Glutamatergic neuron (in vitro differentiated cells): ENCODE data around the gene SEC22C. TPM values are rescaled to one million over a fixed set of nuclear protein-coding genes. Genes with fewer than 3 reads are reported as not detected.

ENCODE experiments used
- DNase-seq: peaks from one replicate; pipeline ENCODE4 v3.0.0; 2022
- H3K27ac Mint-ChIP-seq: one replicate; pipeline ENCODE4 v1.8.0; 2020; ENCODE audit warnings: mild to moderate bottlenecking, mixed read lengths, inconsistent platforms; ENCODE audit not compliant: unreplicated experiment
- H3K27me3 Mint-ChIP-seq: one replicate; pipeline ENCODE4 v1.8.0; 2020; ENCODE audit warnings: mild to moderate bottlenecking, moderate library complexity, mixed read lengths, inconsistent platforms; ENCODE audit not compliant: unreplicated experiment
- H3K36me3 Mint-ChIP-seq: one replicate; pipeline ENCODE4 v1.8.0; 2020; ENCODE audit warnings: mild to moderate bottlenecking, mixed read lengths, inconsistent platforms; ENCODE audit not compliant: unreplicated experiment
- H3K4me1 Mint-ChIP-seq: one replicate; pipeline ENCODE4 v1.8.0; 2020; ENCODE audit warnings: mild to moderate bottlenecking, low read depth, mixed read lengths, inconsistent platforms; ENCODE audit not compliant: unreplicated experiment
- H3K4me3 Mint-ChIP-seq: one replicate; pipeline ENCODE4 v1.8.0; 2020; ENCODE audit warnings: mild to moderate bottlenecking, mixed read lengths, inconsistent platforms; ENCODE audit not compliant: unreplicated experiment
- H3K9me3 Mint-ChIP-seq: one replicate; pipeline ENCODE4 v1.8.0; 2020; ENCODE audit warnings: mild to moderate bottlenecking, moderate library complexity, mixed read lengths, inconsistent platforms; ENCODE audit not compliant: unreplicated experiment
- total RNA-seq: library from RNA; stranded (reverse); fragmentation: NEBNext Ultra II Directional; extraction: Animal tissue kit (Norgen Biotek cat#: 25700); gene quantifications from one replicate; pipeline ENCODE4 v1.2.1, GENCODE V29; 2021; ENCODE audit not compliant: unreplicated experiment
- TF ChIP-seq, protein P1 (sequence below): fragments of 200-600 bp; sonication (generic); IDR thresholded peaks from one replicate; pipeline ENCODE4 v1.5.0; 2021; ENCODE audit not compliant: partially characterized antibody, unreplicated experiment

The SEC22C gene
- total RNA-seq, 1 donor from 2014 or later = 36.9 TPM

DNA sequence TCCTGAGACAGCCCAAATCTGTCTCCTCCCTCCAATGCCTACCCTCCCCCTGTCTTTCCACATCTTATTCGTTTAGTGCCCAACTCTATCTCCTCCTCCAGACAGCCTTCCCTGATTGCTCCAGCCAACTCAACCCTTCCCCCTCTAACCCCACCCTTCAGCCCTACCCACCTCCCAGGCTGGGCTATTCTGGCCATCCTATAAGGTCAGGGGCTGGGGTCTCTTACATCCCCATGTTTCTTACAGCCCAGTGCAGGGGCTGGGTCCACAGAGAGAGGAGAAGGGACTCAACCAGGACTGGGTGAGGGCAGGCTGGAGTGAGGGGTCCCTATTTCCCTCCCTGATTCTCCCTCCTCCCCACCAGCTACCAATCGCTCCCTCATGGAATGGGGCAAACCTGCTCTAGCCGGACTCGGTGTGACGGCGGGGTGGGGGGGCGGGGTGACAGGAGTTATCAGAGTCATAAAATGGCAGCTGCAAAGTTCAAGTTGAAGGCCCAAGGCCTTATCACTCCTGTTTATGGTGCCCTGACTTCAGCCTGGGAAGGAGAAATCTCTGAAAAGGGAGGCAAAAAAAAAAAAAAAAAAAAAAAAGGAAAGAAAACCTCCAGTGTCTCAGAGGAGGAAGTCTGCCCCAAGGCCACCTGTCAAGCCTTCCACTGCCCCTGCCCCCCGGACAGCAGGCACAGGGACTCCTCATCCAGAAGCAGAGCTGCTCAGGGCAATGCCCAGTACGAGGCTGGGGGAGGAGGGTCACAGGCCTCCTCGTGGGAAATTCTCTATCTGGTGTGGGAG is 77.2 kb downstream of the SEC22C start:
- TF ChIP-seq, protein P1, sequence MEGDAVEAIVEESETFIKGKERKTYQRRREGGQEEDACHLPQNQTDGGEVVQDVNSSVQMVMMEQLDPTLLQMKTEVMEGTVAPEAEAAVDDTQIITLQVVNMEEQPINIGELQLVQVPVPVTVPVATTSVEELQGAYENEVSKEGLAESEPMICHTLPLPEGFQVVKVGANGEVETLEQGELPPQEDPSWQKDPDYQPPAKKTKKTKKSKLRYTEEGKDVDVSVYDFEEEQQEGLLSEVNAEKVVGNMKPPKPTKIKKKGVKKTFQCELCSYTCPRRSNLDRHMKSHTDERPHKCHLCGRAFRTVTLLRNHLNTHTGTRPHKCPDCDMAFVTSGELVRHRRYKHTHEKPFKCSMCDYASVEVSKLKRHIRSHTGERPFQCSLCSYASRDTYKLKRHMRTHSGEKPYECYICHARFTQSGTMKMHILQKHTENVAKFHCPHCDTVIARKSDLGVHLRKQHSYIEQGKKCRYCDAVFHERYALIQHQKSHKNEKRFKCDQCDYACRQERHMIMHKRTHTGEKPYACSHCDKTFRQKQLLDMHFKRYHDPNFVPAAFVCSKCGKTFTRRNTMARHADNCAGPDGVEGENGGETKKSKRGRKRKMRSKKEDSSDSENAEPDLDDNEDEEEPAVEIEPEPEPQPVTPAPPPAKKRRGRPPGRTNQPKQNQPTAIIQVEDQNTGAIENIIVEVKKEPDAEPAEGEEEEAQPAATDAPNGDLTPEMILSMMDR = no peak
- H3K36me3 Mint-ChIP-seq = no peaks in the 10 kb centered on the region
- peaks cover 12% of the 10 kb centered on the region for H3K9me3 Mint-ChIP-seq
- DNase-seq = peak; percentile 7
- no peak overlapping the region for H3K4me3 Mint-ChIP-seq
- H3K27ac Mint-ChIP-seq = no peak overlapping the region
- peaks cover 23% of the 10 kb centered on the region for H3K27me3 Mint-ChIP-seq
- H3K4me1 Mint-ChIP-seq = peaks cover 6% of the 10 kb centered on the region

DNA sequence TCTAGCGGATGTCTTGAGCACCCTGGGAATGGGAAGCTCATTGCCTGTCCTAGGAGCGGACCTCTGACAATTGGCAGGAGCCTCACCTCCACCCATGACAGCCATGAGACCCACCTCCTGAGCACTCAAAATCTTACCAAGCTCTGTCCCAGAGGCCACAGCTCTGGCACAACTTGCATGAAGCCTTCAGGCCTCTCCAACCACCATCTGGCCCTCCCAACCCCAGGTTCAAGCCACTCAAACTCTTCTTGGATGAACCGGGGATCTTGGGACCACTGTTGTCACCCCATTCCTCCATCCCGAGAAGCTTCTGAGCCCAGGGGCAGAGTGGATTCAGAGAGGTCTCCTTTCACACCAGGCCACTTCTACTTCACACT is 77.8 kb downstream of the SEC22C start:
- H3K27ac Mint-ChIP-seq = no peak overlapping the region
- TF ChIP-seq, protein P1 = no peak
- peaks cover 12% of the 10 kb centered on the region for H3K9me3 Mint-ChIP-seq
- H3K4me3 Mint-ChIP-seq = no peak overlapping the region
- no peaks in the 10 kb centered on the region for H3K36me3 Mint-ChIP-seq
- peak; percentile 4 for DNase-seq
- H3K27me3 Mint-ChIP-seq = peaks cover 20% of the 10 kb centered on the region
- H3K4me1 Mint-ChIP-seq = peaks cover 6% of the 10 kb centered on the region

DNA sequence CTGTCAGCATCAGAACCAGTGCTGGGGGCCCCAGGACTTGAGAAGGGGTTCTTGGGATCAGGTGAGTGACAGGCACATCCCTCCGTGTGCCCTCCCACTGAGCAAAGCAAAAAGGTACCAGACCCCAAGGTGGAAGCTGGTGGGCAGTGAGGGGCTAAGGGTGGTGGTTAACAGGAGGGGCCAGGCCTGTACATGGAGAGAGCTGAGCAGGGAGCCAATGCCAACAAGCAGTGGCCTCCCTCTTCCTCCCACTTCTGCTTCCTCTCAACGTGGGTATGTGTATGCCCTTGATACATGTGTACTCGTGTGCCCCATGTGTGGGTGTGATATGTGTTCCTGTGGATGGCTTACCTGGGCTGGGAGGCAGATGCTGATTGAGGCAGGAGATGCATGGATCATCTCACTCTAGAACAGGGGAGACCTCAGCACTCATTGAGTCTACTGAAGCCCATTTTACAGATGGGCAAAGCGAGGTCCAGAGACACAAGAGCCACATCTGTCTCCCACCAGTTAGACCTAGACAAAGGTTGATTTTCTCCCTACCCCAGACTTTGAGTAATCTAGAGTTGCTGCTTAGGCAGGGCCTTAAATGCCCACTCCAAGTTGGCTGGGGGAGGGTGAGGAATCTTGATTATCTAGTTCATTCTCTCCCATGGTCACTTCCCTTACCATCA is 78.4 kb downstream of the SEC22C start:
- peak overlapping the region; percentile 49 for H3K4me3 Mint-ChIP-seq
- H3K36me3 Mint-ChIP-seq = no peaks in the 10 kb centered on the region
- DNase-seq = peak; percentile 1
- peaks cover 24% of the 10 kb centered on the region for H3K27me3 Mint-ChIP-seq
- TF ChIP-seq, protein P1 = no peak
- peaks cover 6% of the 10 kb centered on the region for H3K4me1 Mint-ChIP-seq
- peaks cover 12% of the 10 kb centered on the region for H3K9me3 Mint-ChIP-seq
- no peak overlapping the region for H3K27ac Mint-ChIP-seq

DNA sequence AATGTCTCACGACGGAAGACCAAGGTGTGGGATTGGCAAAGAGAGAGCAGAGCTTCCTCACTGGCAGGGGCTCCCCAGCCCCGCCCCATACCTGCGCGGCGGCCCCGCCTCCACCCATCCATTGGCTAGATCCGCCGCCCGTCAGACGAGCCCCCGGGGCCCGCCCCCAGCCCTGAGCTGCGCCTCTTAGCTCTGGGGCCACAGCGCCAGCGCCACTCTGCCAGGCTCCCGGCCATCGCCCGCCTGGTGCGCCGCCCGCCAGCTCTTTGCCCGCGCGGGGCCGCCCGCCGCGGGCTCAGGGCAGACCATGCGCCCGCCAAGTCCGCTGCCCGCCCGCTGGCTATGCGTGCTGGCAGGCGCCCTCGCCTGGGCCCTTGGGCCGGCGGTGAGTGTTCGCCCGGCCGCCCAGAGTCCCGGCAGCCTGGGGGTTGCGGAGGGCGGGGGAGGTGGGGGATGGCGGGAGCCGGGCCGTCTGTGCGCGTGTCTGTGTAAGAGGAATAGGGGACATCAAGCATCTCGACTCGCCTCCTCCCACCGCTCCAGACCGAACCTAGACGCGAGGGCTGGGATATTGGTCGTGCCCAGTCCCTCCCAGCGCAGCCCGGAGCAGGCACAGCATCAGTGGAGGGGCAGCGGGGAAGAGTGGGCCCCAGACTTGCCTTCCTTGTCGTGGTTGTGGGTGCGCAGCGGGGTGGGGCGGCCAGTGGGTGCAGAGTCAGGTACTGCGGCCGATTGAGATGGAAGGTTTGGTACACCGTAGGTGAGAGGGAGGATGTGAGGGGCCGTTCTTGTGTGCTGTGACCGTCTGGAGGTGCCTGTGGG is 79.1 kb downstream of the SEC22C start, which contains the start of gene VIPR1:
TSS of gene VIPR1 (plus strand) at position 215 of the 822 bp plus-strand sequence. CDS start at position 308, 93 bp downstream.
- peaks cover 12% of the 10 kb centered on the region for H3K9me3 Mint-ChIP-seq
- H3K4me1 Mint-ChIP-seq = peaks cover 6% of the 10 kb centered on the region
- peaks cover 26% of the 10 kb centered on the region for H3K27me3 Mint-ChIP-seq
- TF ChIP-seq, protein P1 = no peak
- peak; percentile 62 for DNase-seq
- no peak within 1 kb of the TSS for H3K27ac Mint-ChIP-seq
- no peaks in the 10 kb centered on the region for H3K36me3 Mint-ChIP-seq
- peak within 1 kb of the TSS; percentile 85 for H3K4me3 Mint-ChIP-seq
